HuH-7.5 (cell line): ENCODE data around the gene UROC1.

Source experiments
- DNase-seq: peaks from one replicate; pipeline ENCODE4 v3.0.0; 2011; ENCODE audit warnings: low spot score

UROC1 gene

GRCh38 chr3:126517291-126517951, at the start of gene UROC1:
Gene UROC1 (minus strand): TSS chr3:126517773. CDS start chr3:126517719, 54 bp downstream.
- no peak for DNase-seq

GRCh38 chr3:126562737-126563276, 45.2 kb upstream of the UROC1 start:
- DNase-seq = no peak

GRCh38 chr3:126558336-126559071, 40.9 kb upstream of the UROC1 start, which contains the start of gene C3orf22:
Gene C3orf22 (minus strand): TSS chr3:126558932. CDS start chr3:126553390, 5,542 bp downstream.
- no peak for DNase-seq

GRCh38 chr3:126557761-126558160, 40.2 kb upstream of the UROC1 start:
- DNase-seq = no peak

- DNase-seq = no peak
These were observed 39.8 kb upstream of the UROC1 start for GRCh38 chr3:126557415-126557745.

GRCh38 chr3:126556637-126557414, 39.3 kb upstream of the UROC1 start:
- DNase-seq = no peak

GRCh38 chr3:126555795-126556636, 38.4 kb upstream of the UROC1 start:
- DNase-seq = no peak

- DNase-seq = no peak
These were observed 37.3 kb upstream of the UROC1 start for GRCh38 chr3:126554560-126555525.

- no peak for DNase-seq
These were observed 35.9 kb upstream of the UROC1 start for GRCh38 chr3:126553284-126554084.

GRCh38 chr3:126552688-126553283, 35.2 kb upstream of the UROC1 start:
- DNase-seq = no peak

GRCh38 chr3:126551839-126552687, 34.5 kb upstream of the UROC1 start:
- DNase-seq = no peak

- DNase-seq = no peak
These were observed 33.7 kb upstream of the UROC1 start for GRCh38 chr3:126551121-126551838.

- no peak for DNase-seq
These were observed 33.0 kb upstream of the UROC1 start for GRCh38 chr3:126550488-126551051.

GRCh38 chr3:126549861-126550487, 32.4 kb upstream of the UROC1 start:
- no peak for DNase-seq

GRCh38 chr3:126548556-126549466, 31.2 kb upstream of the UROC1 start:
- no peak for DNase-seq

- DNase-seq = no peak
These were observed 30.1 kb upstream of the UROC1 start for GRCh38 chr3:126547721-126548120.
